ENCODE data around the gene ARHGAP42.

DNA sequence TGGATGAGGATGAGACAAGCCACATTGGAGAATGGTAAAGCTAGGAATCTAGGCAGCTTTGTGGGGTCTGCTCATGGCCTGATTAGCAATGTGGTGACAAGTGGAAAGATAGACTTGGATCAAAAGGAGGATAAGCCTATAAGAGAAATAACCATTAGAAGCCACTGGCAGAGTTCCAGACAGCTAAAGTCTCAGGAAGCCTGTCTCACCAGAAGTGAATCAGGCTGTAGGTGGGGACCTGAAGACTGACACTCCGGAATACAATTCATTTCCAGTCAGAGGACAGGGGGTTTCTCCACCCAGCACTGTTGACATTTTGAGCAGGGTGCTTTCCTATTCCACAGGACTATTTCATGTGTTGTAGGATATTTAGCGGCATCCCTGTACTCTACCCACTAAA is 129.7 kb downstream of the ARHGAP42 start:
- no peak for TF ChIP-seq POLR2A (IDR thresholded peaks at IDR 0.05)
- TF ChIP-seq, protein P1, sequence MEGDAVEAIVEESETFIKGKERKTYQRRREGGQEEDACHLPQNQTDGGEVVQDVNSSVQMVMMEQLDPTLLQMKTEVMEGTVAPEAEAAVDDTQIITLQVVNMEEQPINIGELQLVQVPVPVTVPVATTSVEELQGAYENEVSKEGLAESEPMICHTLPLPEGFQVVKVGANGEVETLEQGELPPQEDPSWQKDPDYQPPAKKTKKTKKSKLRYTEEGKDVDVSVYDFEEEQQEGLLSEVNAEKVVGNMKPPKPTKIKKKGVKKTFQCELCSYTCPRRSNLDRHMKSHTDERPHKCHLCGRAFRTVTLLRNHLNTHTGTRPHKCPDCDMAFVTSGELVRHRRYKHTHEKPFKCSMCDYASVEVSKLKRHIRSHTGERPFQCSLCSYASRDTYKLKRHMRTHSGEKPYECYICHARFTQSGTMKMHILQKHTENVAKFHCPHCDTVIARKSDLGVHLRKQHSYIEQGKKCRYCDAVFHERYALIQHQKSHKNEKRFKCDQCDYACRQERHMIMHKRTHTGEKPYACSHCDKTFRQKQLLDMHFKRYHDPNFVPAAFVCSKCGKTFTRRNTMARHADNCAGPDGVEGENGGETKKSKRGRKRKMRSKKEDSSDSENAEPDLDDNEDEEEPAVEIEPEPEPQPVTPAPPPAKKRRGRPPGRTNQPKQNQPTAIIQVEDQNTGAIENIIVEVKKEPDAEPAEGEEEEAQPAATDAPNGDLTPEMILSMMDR (IDR thresholded peaks at IDR 0.05), result no peak

All from testis (tissue), 2 donors.